Upper lobe of right lung (tissue), 1 donor: ENCODE results near the gene PHRF1. TPM values are rescaled to one million over a fixed set of nuclear protein-coding genes. Genes with fewer than 3 reads are reported as not detected.
"Not testable (repeated sequence)": the region's sequence is repeated elsewhere in the genome, so short reads cannot be mapped to it uniquely, and the experiment has no call there.

Experiments
- ATAC-seq: fragments of 200-7000 bp; cut with Tn5 transposase; one replicate; pipeline ENCODE4 v1.9.1; 2020; ENCODE audit warnings: mild to moderate bottlenecking, moderate library complexity
- DNase-seq: peaks from one replicate; pipeline ENCODE4 v3.0.0-alpha.2; 2020
- H3K27ac ChIP-seq: fragments of 200-600 bp; one replicate; pipeline ENCODE4 v1.8.0; 2022
- H3K27me3 ChIP-seq: fragments of 200-600 bp; one replicate; pipeline ENCODE4 v1.8.0; 2022; ENCODE audit warnings: mild to moderate bottlenecking
- H3K36me3 ChIP-seq: fragments of 200-600 bp; one replicate; pipeline ENCODE4 v1.8.0; 2022
- H3K4me1 ChIP-seq: fragments of 200-600 bp; one replicate; pipeline ENCODE4 v1.8.0; 2022
- H3K4me3 ChIP-seq: fragments of 200-600 bp; one replicate; pipeline ENCODE4 v1.8.0; 2022; ENCODE audit warnings: mild to moderate bottlenecking
- H3K9me3 ChIP-seq: fragments of 200-600 bp; one replicate; pipeline ENCODE4 v1.8.0; 2022
- CTCF ChIP-seq: fragments of 200-600 bp; IDR thresholded peaks from one replicate; pipeline ENCODE4 v1.8.0; 2022; ENCODE audit warnings: antibody characterized with exemption
- intact Hi-C: fragments of 100-400 bp; cut with DNase I; formaldehyde crosslinking; loops from one replicate; pipeline ENCODE4 v1.11.0; 2022
- total RNA-seq: library from RNA; stranded (reverse); fragmentation: NEBNext Ultra II Directional; extraction: Animal tissue kit (Norgen Biotek cat#: 25700); gene quantifications from one replicate; pipeline ENCODE4 v1.2.1, GENCODE V29; 2021
- donor health status: DM: no; HTN: yes; CAD: no; lungs with severe emphysema.

PHRF1 gene
- total RNA-seq, 1 donor from 2014 or later = 31.0 TPM

- no peak for DNase-seq
Observed at GRCh38 chr11:646214-646613, 69.9 kb downstream of the PHRF1 start.

GRCh38 chr11:647672-648158 lies 71.4 kb downstream of the PHRF1 start:
- H3K4me3 ChIP-seq, DNase-seq, H3K27me3 ChIP-seq, ATAC-seq, H3K4me1 ChIP-seq, intact Hi-C loops, H3K9me3 ChIP-seq, H3K27ac ChIP-seq: not testable (repeated sequence)
- H3K36me3 ChIP-seq = peaks cover 28% of the 10 kb centered on the region

More at GRCh38 chr11:646214-646613, 69.9 kb downstream of the PHRF1 start:
- Histone ChIP-seq H3K36me3 (peaks cover 19% of the 10 kb centered on the region), H3K27ac (no peak overlapping the region), H3K4me3 (no peak overlapping the region), H3K9me3 (no peaks in the 10 kb centered on the region), H3K4me1 (no peaks in the 10 kb centered on the region), H3K27me3 (no peaks in the 10 kb centered on the region)
- TF ChIP-seq CTCF = no peak
- no peak for ATAC-seq
- intact Hi-C loops = no loop called here

- no peak for ATAC-seq
- H3K36me3 ChIP-seq = peaks cover 15% of the 10 kb centered on the region
- H3K27ac ChIP-seq = no peak overlapping the region
- TF ChIP-seq CTCF = no peak
- H3K27me3 ChIP-seq = no peaks in the 10 kb centered on the region
- DNase-seq = no peak
- intact Hi-C loops = no loop called here
- H3K9me3 ChIP-seq = no peaks in the 10 kb centered on the region
- peaks cover 3% of the 10 kb centered on the region for H3K4me1 ChIP-seq
- no peak overlapping the region for H3K4me3 ChIP-seq
Observed at GRCh38 chr11:650482-650881, 74.2 kb downstream of the PHRF1 start.

GRCh38 chr11:653136-653535 lies 76.9 kb downstream of the PHRF1 start:
- H3K36me3 ChIP-seq = peaks cover 26% of the 10 kb centered on the region
- H3K27ac ChIP-seq, ATAC-seq, H3K9me3 ChIP-seq, H3K4me3 ChIP-seq, H3K4me1 ChIP-seq, DNase-seq, intact Hi-C loops, H3K27me3 ChIP-seq: not testable (repeated sequence)

GRCh38 chr11:653837-654236 lies 77.6 kb downstream of the PHRF1 start:
- DNase-seq (no peak), ATAC-seq (no peak)
- intact Hi-C loops = no loop called here
- H3K27ac ChIP-seq = no peak overlapping the region
- H3K4me1 ChIP-seq = peaks cover 3% of the 10 kb centered on the region
- no peaks in the 10 kb centered on the region for H3K9me3 ChIP-seq
- H3K4me3 ChIP-seq = no peak overlapping the region
- no peak for TF ChIP-seq CTCF
- no peaks in the 10 kb centered on the region for H3K27me3 ChIP-seq
- H3K36me3 ChIP-seq = peaks cover 33% of the 10 kb centered on the region

GRCh38 chr11:654444-654843 lies 78.2 kb downstream of the PHRF1 start:
- H3K36me3 ChIP-seq = peaks cover 39% of the 10 kb centered on the region
- H3K27me3 ChIP-seq, intact Hi-C loops, H3K27ac ChIP-seq, ATAC-seq, H3K4me3 ChIP-seq, H3K4me1 ChIP-seq, DNase-seq, H3K9me3 ChIP-seq: not testable (repeated sequence)

GRCh38 chr11:655036-655726 lies 78.9 kb downstream of the PHRF1 start:
- no peaks in the 10 kb centered on the region for H3K9me3 ChIP-seq
- H3K27ac ChIP-seq = no peak overlapping the region
- H3K27me3 ChIP-seq = no peaks in the 10 kb centered on the region
- H3K4me3 ChIP-seq = no peak overlapping the region
- no peak for DNase-seq
- H3K4me1 ChIP-seq = peaks cover 3% of the 10 kb centered on the region
- peak; percentile 70 for ATAC-seq
- intact Hi-C loops = no loop called here
- no peak for TF ChIP-seq CTCF
- peaks cover 39% of the 10 kb centered on the region for H3K36me3 ChIP-seq
